ENCODE results near the gene CHRNA5.

Gene CHRNA5

GRCh38 chr15:78640527-78641101 is 75.3 kb downstream of the CHRNA5 start:
- no peak for DNase-seq (ENCODE audit: low spot score)

GRCh38 chr15:78641102-78641748 is 75.9 kb downstream of the CHRNA5 start, which contains the start of gene CHRNB4:
Gene CHRNB4, minus strand, starts transcription at chr15:78641210. Its CDS starts 77 bp downstream, at chr15:78641133.
- peak; percentile 31 for DNase-seq (ENCODE audit: low spot score)

DNA sequence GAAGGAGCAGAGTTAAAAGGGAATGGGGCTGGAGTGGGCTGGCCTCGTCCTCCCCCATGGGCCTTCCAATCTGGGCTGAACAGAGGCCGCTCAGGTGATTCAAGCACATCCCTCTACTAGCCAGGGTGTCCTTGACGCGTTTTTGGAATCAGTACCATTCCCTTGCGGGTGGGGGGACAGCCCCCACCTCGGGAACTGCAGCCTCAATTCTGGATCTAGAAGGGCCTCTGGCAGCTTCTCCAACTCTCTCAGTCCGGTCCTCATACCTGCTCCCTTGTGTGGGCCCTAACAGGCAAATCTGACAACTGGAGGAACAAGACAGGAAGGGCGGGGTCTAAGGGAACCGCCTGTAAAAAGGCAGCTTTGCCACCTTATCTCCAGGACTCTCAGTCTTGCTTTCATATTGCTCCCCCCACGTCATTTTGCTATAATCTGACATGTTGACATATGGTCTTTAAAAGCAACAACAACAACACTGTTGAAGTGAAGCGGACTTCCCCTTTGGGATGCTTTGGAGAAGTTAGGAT is 76.5 kb downstream of the CHRNA5 start:
- no peak for DNase-seq (ENCODE audit: low spot score)

- DNase-seq (ENCODE audit: low spot score) = no peak
Measured at GRCh38 chr15:78642331-78642730, 77.0 kb downstream of the CHRNA5 start.
